MM.1S (cell line): ENCODE data around the gene BRD4.

Source experiments
- CTCF ChIP-seq: fragments of 300-600 bp; sonication (generic); IDR thresholded peaks from 2 replicates; pipeline ENCODE4 v1.5.1; 2016; ENCODE audit warnings: antibody characterized with exemption, low read length, mixed read lengths
- EZH2 ChIP-seq: fragments of 300-600 bp; sonication (generic); optimal IDR thresholded peaks from 2 replicates; pipeline ENCODE3; 2017; ENCODE audit warnings: low read depth, mild to moderate bottlenecking, antibody characterized with exemption, low read length, mixed read lengths
- EZH2phosphoT487 ChIP-seq: fragments of 300-600 bp; sonication (generic); IDR thresholded peaks from 2 replicates; pipeline ENCODE4 v1.6.1; 2018; ENCODE audit warnings: antibody characterized with exemption, low read length

DNA sequence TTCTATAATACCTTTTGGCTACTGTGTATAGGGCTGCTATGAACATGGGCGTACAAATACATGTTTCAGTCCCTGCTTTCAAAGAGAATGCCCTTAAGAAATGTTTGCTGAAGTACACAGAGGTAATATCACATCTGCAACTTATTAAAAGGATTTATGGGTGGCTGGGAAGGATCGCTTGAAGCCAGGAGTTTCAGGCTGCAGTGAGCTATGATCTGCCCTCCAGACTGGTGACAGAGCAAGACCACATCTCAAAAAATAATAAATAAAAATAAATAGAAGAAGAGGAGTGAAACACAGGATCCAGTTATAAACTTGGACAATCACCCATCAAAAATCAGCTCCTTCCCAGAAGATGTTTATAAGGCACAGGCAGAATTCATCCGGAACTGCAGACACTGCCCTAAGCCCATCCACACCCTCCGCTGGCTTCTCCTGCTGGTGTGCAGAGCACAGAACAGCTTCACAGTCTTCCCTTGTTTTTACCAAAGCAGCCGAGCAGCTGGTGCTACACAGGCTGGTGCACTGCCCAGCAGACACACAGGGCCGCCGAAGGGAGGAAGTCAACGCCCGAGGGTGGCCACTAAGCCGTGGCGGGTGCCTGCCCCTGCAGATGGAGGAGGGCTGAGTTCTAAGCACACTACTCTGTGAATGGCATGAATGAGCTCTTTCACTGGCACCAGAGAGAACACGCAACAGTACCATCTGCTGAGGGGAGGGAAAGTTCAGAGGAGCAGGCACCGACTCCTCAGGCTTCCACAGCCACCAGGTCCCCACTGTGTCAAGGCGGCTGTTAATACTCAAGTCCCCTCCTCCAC is 44.0 kb downstream of the BRD4 start:
- TF ChIP-seq CTCF: no peak
- no peak for TF ChIP-seq EZH2
- TF ChIP-seq EZH2phosphoT487: no peak
